ENCODE data around the gene DPP7.

GRCh38 chr9:137103206-137103999 is 11.1 kb downstream of the DPP7 start:
- TF ChIP-seq FOXM1 (IDR thresholded peaks at IDR 0.05; ENCODE audit: borderline replicate concordance, low read depth): no peak
- no peak for TF ChIP-seq CREB1 (IDR thresholded peaks at IDR 0.05; ENCODE audit: low read depth)
- TF ChIP-seq TCF12 (IDR thresholded peaks at IDR 0.05; ENCODE audit: low read depth): no peak
- no peak for TF ChIP-seq CEBPB (IDR thresholded peaks at IDR 0.05)
- TF ChIP-seq EGR1 (IDR thresholded peaks at IDR 0.05): no peak
- TF ChIP-seq REST (IDR thresholded peaks at IDR 0.05; ENCODE audit: low read depth): no peak
- no peak for TF ChIP-seq MAX (IDR thresholded peaks at IDR 0.05)
- TF ChIP-seq TAF1 (IDR thresholded peaks at IDR 0.05; ENCODE audit: low read depth): no peak
- TF ChIP-seq EP300 (IDR thresholded peaks at IDR 0.05; ENCODE audit: borderline replicate concordance): no peak
- TF ChIP-seq RAD21 (IDR thresholded peaks at IDR 0.05; ENCODE audit: low read depth): no peak
- no peak for TF ChIP-seq YY1 (IDR thresholded peaks at IDR 0.05; ENCODE audit: low read depth)
- TF ChIP-seq ZBTB7A (IDR thresholded peaks at IDR 0.05; ENCODE audit: low read depth): no peak
